22Rv1 (cell line): Measurements from ENCODE around the gene SOX5.
A peak's percentile ranks its signal among the peaks of the same experiment; 100 is the strongest.
"Not testable (repeated sequence)": the region's sequence is repeated elsewhere in the genome, so short reads cannot be mapped to it uniquely, and the experiment has no call there.

Experiments
- H3K27ac ChIP-seq: fragments of 450-650 bp; 2 replicates; pipeline ENCODE4 v1.5.1; 2017
- CTCF ChIP-seq: fragments of 450-650 bp; IDR thresholded peaks from 2 replicates; pipeline ENCODE4 v1.5.1; 2017; ENCODE audit warnings: mild to moderate bottlenecking
- ZFX ChIP-seq: fragments of 450-650 bp; IDR thresholded peaks from 2 replicates; pipeline ENCODE4 v1.6.1; 2017; ENCODE audit warnings: antibody characterized with exemption, borderline replicate concordance

The SOX5 gene

GRCh38 chr12:23528316-23528715, 421.2 kb downstream of the SOX5 start:
- TF ChIP-seq ZFX, result no peak
- no peak for TF ChIP-seq CTCF
- H3K27ac ChIP-seq, result no peak overlapping the region

GRCh38 chr12:23525450-23526072, 423.9 kb downstream of the SOX5 start:
- no peak for TF ChIP-seq CTCF
- peak overlapping the region; percentile 0; the same call in 1 of the 2 replicates for H3K27ac ChIP-seq

- no peak for TF ChIP-seq ZFX
- H3K27ac ChIP-seq, result no peak overlapping the region
Measured at GRCh38 chr12:23523339-23523738, 426.1 kb downstream of the SOX5 start.

GRCh38 chr12:23519444-23519843, 430.0 kb downstream of the SOX5 start:
- H3K27ac ChIP-seq, result not testable (repeated sequence)

- not testable (repeated sequence) for H3K27ac ChIP-seq
Measured at GRCh38 chr12:23515785-23516184, 433.7 kb downstream of the SOX5 start.

GRCh38 chr12:23510484-23510883, 439.0 kb downstream of the SOX5 start:
- TF ChIP-seq ZFX, result no peak
- no peak for TF ChIP-seq CTCF
- no peak overlapping the region for H3K27ac ChIP-seq

- not testable (repeated sequence) for H3K27ac ChIP-seq
Measured at GRCh38 chr12:23509832-23510231, 439.6 kb downstream of the SOX5 start.

GRCh38 chr12:23507785-23508184, 441.7 kb downstream of the SOX5 start:
- H3K27ac ChIP-seq, result not testable (repeated sequence)

- not testable (repeated sequence) for H3K27ac ChIP-seq
Measured at GRCh38 chr12:23505736-23506135, 443.7 kb downstream of the SOX5 start.

- no peak overlapping the region for H3K27ac ChIP-seq
- no peak for TF ChIP-seq CTCF
- TF ChIP-seq ZFX, result no peak
Measured at GRCh38 chr12:23504641-23505399, 444.6 kb downstream of the SOX5 start.

- H3K27ac ChIP-seq, result no peak overlapping the region
- TF ChIP-seq CTCF (peak; percentile 27; the same call in 1 of the 2 replicates), ZFX (no peak)
Measured at GRCh38 chr12:23504043-23504442, 445.4 kb downstream of the SOX5 start.
